Left ventricle myocardium inferior (tissue), 1 donor: ENCODE data around the gene LKAAEAR1. TPM values are rescaled to one million over a fixed set of nuclear protein-coding genes. Genes with fewer than 3 reads are reported as not detected.
A peak's percentile ranks its signal among the peaks of the same experiment; 100 is the strongest.

Experiments
- DNase-seq: peaks from one replicate; pipeline ENCODE4 v3.0.0-alpha.2; 2020
- H3K27ac ChIP-seq: fragments of 200-600 bp; replicated peaks from 2 replicates; pipeline ENCODE4 v1.8.0; 2021
- H3K27me3 ChIP-seq: fragments of 200-600 bp; 2 replicates; pipeline ENCODE4 v1.8.0; 2021; ENCODE audit warnings: low read depth
- H3K36me3 ChIP-seq: fragments of 200-600 bp; 2 replicates; pipeline ENCODE4 v1.8.0; 2021
- H3K4me1 ChIP-seq: fragments of 200-600 bp; 2 replicates; pipeline ENCODE4 v1.8.0; 2021
- H3K4me3 ChIP-seq: fragments of 200-600 bp; 2 replicates; pipeline ENCODE4 v1.8.0; 2021; ENCODE audit warnings: mild to moderate bottlenecking, moderate library complexity
- H3K9me3 ChIP-seq: fragments of 200-600 bp; replicated peaks from 2 replicates; pipeline ENCODE4 v1.8.0; 2021
- CTCF ChIP-seq: fragments of 200-600 bp; IDR thresholded peaks from 2 replicates; pipeline ENCODE4 v1.8.0; 2021; ENCODE audit warnings: antibody characterized with exemption, mild to moderate bottlenecking, borderline replicate concordance
- intact Hi-C: fragments of 100-400 bp; cut with micrococcal nuclease; formaldehyde crosslinking; loops from one replicate; pipeline ENCODE4 v1.11.0; 2022
- total RNA-seq: library from RNA; stranded (reverse); fragmentation: NEBNext Ultra II Directional; extraction: Animal tissue kit (Norgen Biotek cat#: 25700); gene quantifications from one replicate; pipeline ENCODE4 v1.2.1, GENCODE V29; 2021
- donor health status: DM: no; HTN: yes; CAD: no; lungs with severe emphysema.

Gene LKAAEAR1
- total RNA-seq, 1 donor from 2014 or later: not detected

GRCh38 chr20:64111841-64112641 lies 27.8 kb upstream of the LKAAEAR1 start:
- Histone ChIP-seq H3K27ac (no peak overlapping the region), H3K9me3 (no peaks in the 10 kb centered on the region), H3K4me1 (no peaks in the 10 kb centered on the region), H3K36me3 (no peaks in the 10 kb centered on the region), H3K27me3 (peaks cover 32% of the 10 kb centered on the region), H3K4me3 (no peak overlapping the region)
- DNase-seq: peak; percentile 7
- intact Hi-C loops: no loop called here
- no peak for TF ChIP-seq CTCF

- peak; percentile 7 for DNase-seq
- Histone ChIP-seq H3K27me3 (peaks cover 45% of the 10 kb centered on the region), H3K27ac (no peak overlapping the region), H3K36me3 (no peaks in the 10 kb centered on the region), H3K4me3 (no peak overlapping the region), H3K4me1 (no peaks in the 10 kb centered on the region), H3K9me3 (no peaks in the 10 kb centered on the region)
- TF ChIP-seq CTCF: no peak
- intact Hi-C loops: no loop called here
Measured at GRCh38 chr20:64110411-64111068, 26.3 kb upstream of the LKAAEAR1 start.

- no peak overlapping the region for H3K4me3 ChIP-seq
- intact Hi-C loops: no loop called here
- H3K4me1 ChIP-seq: no peaks in the 10 kb centered on the region
- H3K27ac ChIP-seq: no peak overlapping the region
- H3K9me3 ChIP-seq: no peaks in the 10 kb centered on the region
- H3K27me3 ChIP-seq: peaks cover 48% of the 10 kb centered on the region
- H3K36me3 ChIP-seq: no peaks in the 10 kb centered on the region
- no peak for DNase-seq
- no peak for TF ChIP-seq CTCF
Measured at GRCh38 chr20:64109831-64110391, 25.7 kb upstream of the LKAAEAR1 start.

GRCh38 chr20:64108731-64109681 lies 24.8 kb upstream of the LKAAEAR1 start:
- no peak for TF ChIP-seq CTCF
- peak; percentile 7 for DNase-seq
- intact Hi-C loops: no loop called here
- no peak overlapping the region for H3K27ac ChIP-seq
- no peaks in the 10 kb centered on the region for H3K36me3 ChIP-seq
- peaks cover 55% of the 10 kb centered on the region for H3K27me3 ChIP-seq
- no peak overlapping the region for H3K4me3 ChIP-seq
- H3K9me3 ChIP-seq: no peaks in the 10 kb centered on the region
- H3K4me1 ChIP-seq: no peaks in the 10 kb centered on the region
